Neuronal stem cell (in vitro differentiated cells): ENCODE results near the gene NR0B1.

Experiments used
- DNase-seq: peaks from one replicate; pipeline ENCODE4 v3.0.0-alpha.2; 2013; ENCODE audit warnings: low spot score
- H2AFZ ChIP-seq: one replicate; pipeline ENCODE4 v1.6.1; 2013; ENCODE audit warnings: mild to moderate bottlenecking, low read length, inconsistent platforms
- H2AK5ac ChIP-seq: 2 replicates; pipeline ENCODE4 v1.6.1; 2013; ENCODE audit warnings: low read depth, mild to moderate bottlenecking, inconsistent platforms, low read length, moderate library complexity, mixed read lengths
- H2BK120ac ChIP-seq: 2 replicates; pipeline ENCODE4 v1.6.1; 2013; ENCODE audit warnings: low read depth, mild to moderate bottlenecking, inconsistent platforms, low read length, moderate library complexity, mixed read lengths
- H2BK12ac ChIP-seq: one replicate; pipeline ENCODE4 v1.6.1; 2013; ENCODE audit warnings: low read length, inconsistent platforms
- H2BK15ac ChIP-seq: 2 replicates; pipeline ENCODE4 v1.6.1; 2013; ENCODE audit warnings: mild to moderate bottlenecking, low read length, inconsistent platforms, mixed read lengths
- H2BK5ac ChIP-seq: one replicate; pipeline ENCODE4 v1.6.1; 2013; ENCODE audit warnings: inconsistent platforms, mild to moderate bottlenecking, low read length, moderate library complexity
- H3K14ac ChIP-seq: one replicate; pipeline ENCODE4 v1.6.1; 2013; ENCODE audit warnings: low read length, inconsistent platforms
- H3K18ac ChIP-seq: 2 replicates; pipeline ENCODE4 v1.6.1; 2013; ENCODE audit warnings: low read length, inconsistent platforms
- H3K23ac ChIP-seq: 2 replicates; pipeline ENCODE4 v1.6.1; 2013; ENCODE audit warnings: low read depth, mild to moderate bottlenecking, mixed read lengths, low read length, inconsistent platforms; ENCODE audit not compliant: poor library complexity
- H3K27ac ChIP-seq: replicated peaks from 3 replicates; pipeline ENCODE4 v1.5.1; 2013; ENCODE audit warnings: low read length, inconsistent platforms
- H3K27me3 ChIP-seq, 3 experiments: 2 replicates each; pipeline ENCODE4 v1.6.1; 2013; ENCODE audit warnings: low read length in 3 of 3, mild to moderate bottlenecking in 2 of 3, inconsistent platforms in 1 of 3, low read depth in 1 of 3, mixed read lengths in 1 of 3, moderate library complexity in 1 of 3; ENCODE audit not compliant: control insufficient read depth in 3 of 3, insufficient read depth in 3 of 3
- H3K36me3 ChIP-seq, 2 donors: replicated peaks in 1 of 2; 2 replicates each; pipeline ENCODE4 v1.6.1; 2013; ENCODE audit warnings: low read length in 2 of 2; ENCODE audit not compliant: control insufficient read depth in 2 of 2, insufficient read depth in 2 of 2
- H3K4ac ChIP-seq: 2 replicates; pipeline ENCODE4 v1.6.1; 2013; ENCODE audit warnings: inconsistent platforms, mild to moderate bottlenecking, low read length, moderate library complexity
- H3K4me1 ChIP-seq, 2 donors: 1 replicate in 1 of 2; 2 replicates in 1 of 2; pipeline ENCODE4 v1.6.1; 2013; ENCODE audit warnings: low read length in 2 of 2, low read depth in 1 of 2; ENCODE audit not compliant: control insufficient read depth in 2 of 2, insufficient read depth in 1 of 2
- H3K4me2 ChIP-seq: one replicate; pipeline ENCODE4 v1.6.1; 2013; ENCODE audit warnings: mild to moderate bottlenecking, low read length, inconsistent platforms; ENCODE audit not compliant: insufficient read depth, poor library complexity, severe bottlenecking
- H3K4me3 ChIP-seq, 2 donors: 2 replicates each; pipeline ENCODE4 v1.5.1; 2013; ENCODE audit warnings: low read length in 2 of 2, mild to moderate bottlenecking in 2 of 2, inconsistent platforms in 1 of 2, moderate library complexity in 1 of 2
- H3K79me1 ChIP-seq: one replicate; pipeline ENCODE4 v1.6.1; 2013; ENCODE audit warnings: low read depth, mild to moderate bottlenecking, inconsistent platforms, low read length, moderate library complexity
- H3K9ac ChIP-seq: one replicate; pipeline ENCODE4 v1.6.1; 2013; ENCODE audit warnings: mild to moderate bottlenecking, low read depth, low read length, inconsistent platforms; ENCODE audit not compliant: poor library complexity
- H3K9me3 ChIP-seq, 2 donors: replicated peaks in 1 of 2; 2 replicates each; pipeline versions ENCODE3 to v1.6.1; 2013; ENCODE audit warnings: low read length in 2 of 2, mild to moderate bottlenecking in 2 of 2, inconsistent platforms in 1 of 2, low read depth in 1 of 2, mixed read lengths in 1 of 2, moderate library complexity in 1 of 2; ENCODE audit not compliant: control insufficient read depth in 2 of 2, insufficient read depth in 1 of 2
- H4K8ac ChIP-seq: one replicate; pipeline ENCODE4 v1.6.1; 2013; ENCODE audit warnings: low read depth, mild to moderate bottlenecking, inconsistent platforms, low read length, moderate library complexity
- H4K91ac ChIP-seq: one replicate; pipeline ENCODE4 v1.6.1; 2013; ENCODE audit warnings: low read length, low read depth, mild to moderate bottlenecking, inconsistent platforms; ENCODE audit not compliant: poor library complexity
- WGBS, 2 donors: extraction: QIAGEN DNeasy Blood & Tissue Kit; methylation state at CpG; one replicate each; pipeline ENCODE4 v1.1.7; 2013; ENCODE audit warnings: missing lambda C conversion rate in 2 of 2, mixed read lengths in 1 of 2; ENCODE audit not compliant: insufficient read length in 2 of 2, insufficient replicate concordance in 1 of 2; ENCODE audit errors: extremely low coverage in 2 of 2; 5-methylcytosine and 5-hydroxymethylcytosine counted together

NR0B1 gene

DNA sequence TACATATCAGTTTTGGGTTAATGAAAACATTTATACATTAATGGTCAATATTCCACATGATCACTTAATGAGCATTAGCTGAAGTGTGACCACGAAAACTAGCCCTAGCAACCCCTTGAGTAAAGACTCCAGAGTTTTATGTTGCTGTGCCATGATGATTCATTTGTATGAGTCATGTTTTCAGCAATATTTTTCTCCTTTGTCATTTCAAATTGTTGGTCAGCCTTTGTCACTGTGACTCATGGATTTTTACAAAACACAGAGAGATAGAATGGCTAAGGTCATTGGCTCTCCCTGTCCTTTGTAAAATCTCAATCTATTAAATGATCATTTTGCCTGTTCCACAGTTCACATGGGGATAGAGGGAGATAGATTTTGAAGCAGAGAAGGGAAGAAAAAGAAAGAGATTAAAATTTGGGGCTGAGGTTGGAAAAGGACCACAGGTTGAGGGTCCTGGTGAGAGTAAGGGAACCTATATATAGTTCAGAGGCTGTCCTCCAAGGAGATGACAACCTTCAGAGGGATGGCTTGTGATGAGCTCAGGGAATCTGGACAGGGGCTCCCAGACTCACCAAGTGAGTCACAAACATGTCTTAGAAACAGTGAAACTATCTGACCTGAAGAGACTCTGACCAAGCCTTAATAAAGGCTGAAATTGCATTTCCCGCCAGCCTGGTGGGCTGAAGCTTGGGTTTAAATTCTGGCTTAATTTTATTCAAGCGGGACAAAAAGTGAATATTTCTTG is 25.6 kb downstream of the NR0B1 start:
- H2AFZ ChIP-seq = no peak overlapping the region
- H3K4me2 ChIP-seq = no peak overlapping the region
- H3K4me1 ChIP-seq = no peaks in the 10 kb centered on the region
- no peak overlapping the region for H2BK5ac ChIP-seq
- H2BK15ac ChIP-seq = no peak overlapping the region
- no peak overlapping the region for H2BK120ac ChIP-seq
- no peaks in the 10 kb centered on the region for H3K36me3 ChIP-seq
- H3K79me1 ChIP-seq = no peaks in the 10 kb centered on the region
- DNase-seq = no peak
- H3K9ac ChIP-seq = no peak overlapping the region
- H2BK12ac ChIP-seq = no peak overlapping the region
- H3K4ac ChIP-seq = no peak overlapping the region
- WGBS, 2 donors = no CpG with 5 or more reads among the region's 3 CpGs
- H3K4me3 ChIP-seq = no peak overlapping the region
- no peak overlapping the region for H3K23ac ChIP-seq
- H2AK5ac ChIP-seq = no peak overlapping the region
- no peak overlapping the region for H3K14ac ChIP-seq
- no peaks in the 10 kb centered on the region for H3K27me3 ChIP-seq
- H3K18ac ChIP-seq = no peak overlapping the region
- no peak overlapping the region for H3K27ac ChIP-seq
- H4K91ac ChIP-seq = no peak overlapping the region
- no peaks in the 10 kb centered on the region for H3K9me3 ChIP-seq
- H4K8ac ChIP-seq = no peak overlapping the region

DNA sequence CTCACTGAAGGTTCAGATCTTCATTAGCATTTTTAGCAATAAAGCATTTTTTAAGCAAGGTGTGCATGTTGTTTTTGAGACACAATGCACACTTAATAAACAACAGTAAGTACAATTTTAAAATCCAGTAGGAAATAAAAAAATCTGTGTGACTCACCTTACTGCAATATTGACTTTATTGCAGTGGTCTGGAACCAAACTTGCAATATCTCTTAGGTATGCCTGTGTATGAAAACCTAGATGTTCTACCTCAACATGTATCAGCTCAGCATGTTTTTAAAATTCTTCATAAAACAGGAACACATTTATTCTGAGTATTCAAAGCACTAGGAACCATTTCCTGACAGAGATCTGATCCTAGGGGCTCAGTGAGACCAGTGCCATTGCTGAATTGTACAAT is 26.7 kb downstream of the NR0B1 start:
- no peaks in the 10 kb centered on the region for H3K9me3 ChIP-seq
- H3K18ac ChIP-seq = no peak overlapping the region
- H3K23ac ChIP-seq = no peak overlapping the region
- H3K4me3 ChIP-seq = no peak overlapping the region
- H3K79me1 ChIP-seq = no peaks in the 10 kb centered on the region
- H3K4me2 ChIP-seq = no peak overlapping the region
- no peaks in the 10 kb centered on the region for H3K27me3 ChIP-seq
- H2BK120ac ChIP-seq = no peak overlapping the region
- no peak overlapping the region for H3K4ac ChIP-seq
- H3K27ac ChIP-seq = no peak overlapping the region
- no peak overlapping the region for H2AK5ac ChIP-seq
- no peak overlapping the region for H4K91ac ChIP-seq
- H4K8ac ChIP-seq = no peak overlapping the region
- no peaks in the 10 kb centered on the region for H3K36me3 ChIP-seq
- H2BK12ac ChIP-seq = no peak overlapping the region
- no peak for DNase-seq
- no peak overlapping the region for H2BK15ac ChIP-seq
- H2AFZ ChIP-seq = no peak overlapping the region
- no peaks in the 10 kb centered on the region for H3K4me1 ChIP-seq
- no peak overlapping the region for H3K14ac ChIP-seq
- H2BK5ac ChIP-seq = no peak overlapping the region
- H3K9ac ChIP-seq = no peak overlapping the region

DNA sequence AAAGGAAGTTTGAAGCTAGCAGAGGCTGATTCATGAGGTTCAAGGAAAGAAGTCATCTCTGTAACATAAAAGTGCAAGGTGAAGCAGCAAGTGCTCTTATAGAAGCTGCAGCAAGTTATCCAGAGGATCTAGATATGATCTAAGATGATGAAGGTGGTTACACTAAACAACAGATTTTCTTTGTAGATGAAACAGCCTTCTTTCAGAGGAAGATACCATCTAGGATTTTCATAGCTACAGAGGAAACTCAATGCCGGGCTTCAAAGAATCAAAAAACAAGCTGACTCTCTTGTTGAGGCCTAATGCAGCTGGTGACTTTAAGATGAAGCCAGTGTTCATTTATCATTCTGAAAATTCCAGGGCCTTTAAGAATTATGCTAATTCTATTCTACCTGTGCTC is 28.8 kb downstream of the NR0B1 start:
- H2BK5ac ChIP-seq = no peak overlapping the region
- no peak overlapping the region for H3K27ac ChIP-seq
- H2AK5ac ChIP-seq = no peak overlapping the region
- H4K91ac ChIP-seq = no peak overlapping the region
- H3K79me1 ChIP-seq = no peaks in the 10 kb centered on the region
- H3K27me3 ChIP-seq = no peaks in the 10 kb centered on the region
- no peaks in the 10 kb centered on the region for H3K4me1 ChIP-seq
- no peaks in the 10 kb centered on the region for H3K9me3 ChIP-seq
- no peak overlapping the region for H3K14ac ChIP-seq
- H3K4me3 ChIP-seq = no peak overlapping the region
- H3K4me2 ChIP-seq = no peak overlapping the region
- no peak overlapping the region for H3K9ac ChIP-seq
- WGBS, 2 donors = no CpG with 5 or more reads among the region's 1 CpG
- H2BK15ac ChIP-seq = no peak overlapping the region
- H2BK12ac ChIP-seq = no peak overlapping the region
- no peak for DNase-seq
- H3K18ac ChIP-seq = no peak overlapping the region
- H3K36me3 ChIP-seq = no peaks in the 10 kb centered on the region
- no peak overlapping the region for H4K8ac ChIP-seq
- no peak overlapping the region for H2AFZ ChIP-seq
- no peak overlapping the region for H3K23ac ChIP-seq
- H3K4ac ChIP-seq = no peak overlapping the region
- no peak overlapping the region for H2BK120ac ChIP-seq

DNA sequence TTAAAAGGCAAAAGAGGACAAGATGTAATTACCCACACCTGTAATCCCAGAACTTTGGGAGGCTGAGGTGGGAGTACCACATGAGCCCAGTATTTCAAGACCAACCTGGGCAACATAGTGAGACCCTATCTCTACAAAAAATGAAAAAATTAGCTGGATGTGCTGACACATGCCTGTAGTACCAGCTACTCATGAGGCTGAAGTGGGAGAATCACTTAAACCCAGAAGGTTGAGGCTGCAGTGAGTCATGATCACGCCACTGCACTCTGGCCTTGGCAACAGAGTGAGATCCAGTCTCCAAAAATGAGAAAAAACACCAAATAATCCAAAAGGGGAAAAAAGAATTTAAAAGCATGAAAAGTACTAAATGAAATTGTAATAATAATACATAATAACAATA is 30.8 kb downstream of the NR0B1 start:
- no peak for DNase-seq
- WGBS, 2 donors = no CpG with 5 or more reads among the region's 1 CpG
- no peak overlapping the region for H3K23ac ChIP-seq
- no peaks in the 10 kb centered on the region for H3K79me1 ChIP-seq
- no peak overlapping the region for H2BK15ac ChIP-seq
- no peak overlapping the region for H2AFZ ChIP-seq
- H3K4ac ChIP-seq = no peak overlapping the region
- H4K8ac ChIP-seq = no peak overlapping the region
- no peak overlapping the region for H2AK5ac ChIP-seq
- H3K9me3 ChIP-seq = no peaks in the 10 kb centered on the region
- H3K4me2 ChIP-seq = no peak overlapping the region
- no peak overlapping the region for H3K27ac ChIP-seq
- no peaks in the 10 kb centered on the region for H3K36me3 ChIP-seq
- H3K18ac ChIP-seq = no peak overlapping the region
- no peak overlapping the region for H2BK12ac ChIP-seq
- no peak overlapping the region for H2BK120ac ChIP-seq
- H3K9ac ChIP-seq = no peak overlapping the region
- H3K4me1 ChIP-seq = no peaks in the 10 kb centered on the region
- no peak overlapping the region for H3K14ac ChIP-seq
- H3K4me3 ChIP-seq = no peak overlapping the region
- H2BK5ac ChIP-seq = no peak overlapping the region
- no peak overlapping the region for H4K91ac ChIP-seq
- no peaks in the 10 kb centered on the region for H3K27me3 ChIP-seq
